ENCODE data around the gene RNF220.

RNF220 gene

GRCh38 chr1:44547361-44547760, 142.3 kb downstream of the RNF220 start:
- H3K9ac ChIP-seq (ENCODE audit: low read length), result no peak overlapping the region
- no peaks in the 10 kb centered on the region for H3K4me1 ChIP-seq (ENCODE audit: insufficient read depth, low read length, severe bottlenecking)
- H3K4me3 ChIP-seq (ENCODE audit: low read depth, low read length, poor library complexity, severe bottlenecking), result no peak overlapping the region
- no peaks in the 10 kb centered on the region for H3K9me3 ChIP-seq (ENCODE audit: low read length)
- no peak for TF ChIP-seq EZH2 (IDR thresholded peaks at IDR 0.05; ENCODE audit: borderline replicate concordance, low read length)
- TF ChIP-seq CTCF (IDR thresholded peaks at IDR 0.05; ENCODE audit: low read length), result no peak
- H3K79me2 ChIP-seq (ENCODE audit: insufficient read depth, low read length), result no peaks in the 10 kb centered on the region
- H3K27me3 ChIP-seq (ENCODE audit: insufficient read depth, low read length), result no peaks in the 10 kb centered on the region
- H2AFZ ChIP-seq (ENCODE audit: low read length), result no peak overlapping the region
- H3K9me2 ChIP-seq (ENCODE audit: low read depth, low read length), result no peaks in the 10 kb centered on the region
- H3K36me3 ChIP-seq (ENCODE audit: insufficient read depth, low read length), result no peaks in the 10 kb centered on the region
- H3K4me2 ChIP-seq (ENCODE audit: low read length), result no peak overlapping the region
- H3F3A ChIP-seq (ENCODE audit: insufficient read depth, low read length), result no peaks in the 10 kb centered on the region
- H4K20me1 ChIP-seq (ENCODE audit: insufficient read depth, low read length), result no peaks in the 10 kb centered on the region
- H3K27ac ChIP-seq (ENCODE audit: low read depth, low read length, poor library complexity, severe bottlenecking), result no peak overlapping the region

- no peak for TF ChIP-seq CTCF (IDR thresholded peaks at IDR 0.05; ENCODE audit: low read length)
- no peak for TF ChIP-seq EZH2 (IDR thresholded peaks at IDR 0.05; ENCODE audit: borderline replicate concordance, low read length)
These were observed 142.8 kb downstream of the RNF220 start for GRCh38 chr1:44547837-44548236.

GRCh38 chr1:44549510-44549909, 144.5 kb downstream of the RNF220 start:
- no peaks in the 10 kb centered on the region for H3K36me3 ChIP-seq (ENCODE audit: insufficient read depth, low read length)
- TF ChIP-seq CTCF (IDR thresholded peaks at IDR 0.05; ENCODE audit: low read length) (no peak), EZH2 (IDR thresholded peaks at IDR 0.05; ENCODE audit: borderline replicate concordance, low read length) (no peak)

More at GRCh38 chr1:44547837-44548236, 142.8 kb downstream of the RNF220 start:
- Histone ChIP-seq H3K27me3 (ENCODE audit: insufficient read depth, low read length) (no peaks in the 10 kb centered on the region), H3K4me2 (ENCODE audit: low read length) (no peak overlapping the region), H3K4me1 (ENCODE audit: insufficient read depth, low read length, severe bottlenecking) (no peaks in the 10 kb centered on the region), H3K4me3 (ENCODE audit: low read depth, low read length, poor library complexity, severe bottlenecking) (no peak overlapping the region), H4K20me1 (ENCODE audit: insufficient read depth, low read length) (no peaks in the 10 kb centered on the region), H3K9ac (ENCODE audit: low read length) (no peak overlapping the region), H3K27ac (ENCODE audit: low read depth, low read length, poor library complexity, severe bottlenecking) (no peak overlapping the region), H3K9me2 (ENCODE audit: low read depth, low read length) (no peaks in the 10 kb centered on the region), H3K79me2 (ENCODE audit: insufficient read depth, low read length) (no peaks in the 10 kb centered on the region), H3K36me3 (ENCODE audit: insufficient read depth, low read length) (no peaks in the 10 kb centered on the region), H3K9me3 (ENCODE audit: low read length) (no peaks in the 10 kb centered on the region), H3F3A (ENCODE audit: insufficient read depth, low read length) (no peaks in the 10 kb centered on the region), H2AFZ (ENCODE audit: low read length) (no peak overlapping the region)

More at GRCh38 chr1:44549510-44549909, 144.5 kb downstream of the RNF220 start:
- Histone ChIP-seq H3K27me3 (ENCODE audit: insufficient read depth, low read length) (no peaks in the 10 kb centered on the region), H3K27ac (ENCODE audit: low read depth, low read length, poor library complexity, severe bottlenecking) (no peak overlapping the region), H3K9me3 (ENCODE audit: low read length) (no peaks in the 10 kb centered on the region), H3K9me2 (ENCODE audit: low read depth, low read length) (no peaks in the 10 kb centered on the region), H3K4me1 (ENCODE audit: insufficient read depth, low read length, severe bottlenecking) (no peaks in the 10 kb centered on the region), H4K20me1 (ENCODE audit: insufficient read depth, low read length) (no peaks in the 10 kb centered on the region), H3K4me3 (ENCODE audit: low read depth, low read length, poor library complexity, severe bottlenecking) (no peak overlapping the region), H3K79me2 (ENCODE audit: insufficient read depth, low read length) (no peaks in the 10 kb centered on the region), H2AFZ (ENCODE audit: low read length) (no peak overlapping the region), H3K4me2 (ENCODE audit: low read length) (no peak overlapping the region), H3F3A (ENCODE audit: insufficient read depth, low read length) (no peaks in the 10 kb centered on the region), H3K9ac (ENCODE audit: low read length) (no peak overlapping the region)
